Mesenchymal stem cell (in vitro differentiated cells and primary cell): ENCODE measurements around the gene RIOX2.
A peak's percentile ranks its signal among the peaks of the same experiment; 100 is the strongest.

Source experiments
- DNase-seq: peaks from one replicate; pipeline ENCODE4 v3.0.0-alpha.2; 2013
- H2AFZ ChIP-seq: one replicate; pipeline ENCODE4 v1.6.1; 2013; ENCODE audit warnings: low read depth, mild to moderate bottlenecking, control low read depth, inconsistent platforms, low read length, moderate library complexity
- H2AK5ac ChIP-seq: 2 replicates; pipeline ENCODE4 v1.6.1; 2013; ENCODE audit warnings: low read length, moderate library complexity, mild to moderate bottlenecking, inconsistent platforms; ENCODE audit not compliant: severe bottlenecking
- H2BK120ac ChIP-seq: one replicate; pipeline ENCODE4 v1.6.1; 2013; ENCODE audit warnings: low read depth, mild to moderate bottlenecking, inconsistent platforms, low read length, moderate library complexity
- H2BK12ac ChIP-seq, 2 experiments: one replicate each; pipeline ENCODE4 v1.6.1; 2013; ENCODE audit warnings: inconsistent platforms in 2 of 2, low read length in 2 of 2, mild to moderate bottlenecking in 2 of 2, moderate library complexity in 2 of 2, control low read depth in 1 of 2
- H2BK15ac ChIP-seq: one replicate; pipeline ENCODE4 v1.6.1; 2013; ENCODE audit warnings: mild to moderate bottlenecking, low read depth, inconsistent platforms; ENCODE audit not compliant: poor library complexity, severe bottlenecking
- H2BK5ac ChIP-seq: 2 replicates; pipeline ENCODE4 v1.6.1; 2013; ENCODE audit warnings: low read depth, mild to moderate bottlenecking, low read length, control low read depth, inconsistent platforms; ENCODE audit not compliant: poor library complexity, severe bottlenecking
- H3K14ac ChIP-seq, 2 experiments: one replicate each; pipeline ENCODE4 v1.6.1; 2013; ENCODE audit warnings: inconsistent platforms in 2 of 2, low read length in 2 of 2, control low read depth in 1 of 2, mild to moderate bottlenecking in 1 of 2, moderate library complexity in 1 of 2
- H3K18ac ChIP-seq, 2 experiments: one replicate each; pipeline ENCODE4 v1.6.1; 2013; ENCODE audit warnings: inconsistent platforms in 2 of 2, low read length in 2 of 2, control low read depth in 1 of 2, low read depth in 1 of 2, mild to moderate bottlenecking in 1 of 2
- H3K23ac ChIP-seq, 2 experiments: one replicate each; pipeline ENCODE4 v1.6.1; 2013; ENCODE audit warnings: inconsistent platforms in 2 of 2, low read length in 2 of 2, mild to moderate bottlenecking in 2 of 2, moderate library complexity in 2 of 2, control low read depth in 1 of 2
- H3K27ac ChIP-seq: 2 replicates; pipeline ENCODE4 v1.5.1; 2013; ENCODE audit warnings: mild to moderate bottlenecking, moderate library complexity, low read length, control low read depth, inconsistent platforms; ENCODE audit not compliant: poor library complexity, severe bottlenecking
- H3K27me3 ChIP-seq, 2 experiments: 2 replicates each; pipeline versions ENCODE4 v1.6.1 to v1.7.0; 2013; ENCODE audit warnings: low read length in 2 of 2, mild to moderate bottlenecking in 2 of 2, moderate library complexity in 2 of 2, control low read depth in 1 of 2, inconsistent platforms in 1 of 2; ENCODE audit not compliant: control insufficient read depth in 1 of 2, insufficient read depth in 1 of 2
- H3K36me3 ChIP-seq, 2 experiments: 2 replicates each; pipeline versions ENCODE4 v1.6.1 to v1.7.0; 2013; ENCODE audit warnings: low read length in 2 of 2, control low read depth in 1 of 2, inconsistent platforms in 1 of 2, low read depth in 1 of 2, mild to moderate bottlenecking in 1 of 2; ENCODE audit not compliant: insufficient read depth in 2 of 2, control insufficient read depth in 1 of 2
- H3K4ac ChIP-seq, 2 experiments: one replicate each; pipeline ENCODE4 v1.6.1; 2013; ENCODE audit warnings: inconsistent platforms in 2 of 2, low read length in 2 of 2, mild to moderate bottlenecking in 2 of 2, moderate library complexity in 2 of 2, control low read depth in 1 of 2, low read depth in 1 of 2
- H3K4me1 ChIP-seq: 2 replicates; pipeline ENCODE4 v1.6.1; 2013; ENCODE audit warnings: low read depth, low read length, control low read depth; ENCODE audit not compliant: control insufficient read depth, insufficient read depth
- H3K4me2 ChIP-seq: 2 replicates; pipeline ENCODE4 v1.6.1; 2013; ENCODE audit warnings: low read length, mild to moderate bottlenecking, inconsistent platforms; ENCODE audit not compliant: poor library complexity, severe bottlenecking
- H3K4me3 ChIP-seq, 2 experiments: 2 replicates each; pipeline versions ENCODE4 v1.5.1 to v1.7.0; 2013; ENCODE audit warnings: low read length in 2 of 2, mild to moderate bottlenecking in 2 of 2, control low read depth in 1 of 2, low read depth in 1 of 2; ENCODE audit not compliant: insufficient read depth in 1 of 2
- H3K79me1 ChIP-seq: replicated peaks from 2 replicates; pipeline ENCODE4 v1.6.1; 2013; ENCODE audit warnings: mild to moderate bottlenecking, control low read depth, low read length, inconsistent platforms; ENCODE audit not compliant: poor library complexity, severe bottlenecking
- H3K9ac ChIP-seq: 2 replicates; pipeline ENCODE4 v1.7.0; 2013; ENCODE audit warnings: mild to moderate bottlenecking, low read length, moderate library complexity
- H3K9me3 ChIP-seq: 2 replicates; pipeline ENCODE4 v1.7.0; 2013; ENCODE audit warnings: mild to moderate bottlenecking, low read length; ENCODE audit not compliant: control insufficient read depth
- H4K8ac ChIP-seq: one replicate; pipeline ENCODE4 v1.6.1; 2013; ENCODE audit warnings: inconsistent platforms, mild to moderate bottlenecking, low read length, moderate library complexity
- H4K91ac ChIP-seq: one replicate; pipeline ENCODE4 v1.6.1; 2013; ENCODE audit warnings: mild to moderate bottlenecking, low read length, inconsistent platforms
- WGBS: methylation state at CpG from one replicate; pipeline ENCODE4 v1.1.7; 2013; ENCODE audit warnings: mixed read lengths; 5-methylcytosine and 5-hydroxymethylcytosine counted together

The RIOX2 gene

GRCh38 chr3:97931218-97931617 is 41.0 kb downstream of the RIOX2 start:
- Histone ChIP-seq H3K36me3 (peaks cover 3 to 42% of the 10 kb centered on the region in 2 experiments), H2BK120ac (no peak overlapping the region), H2AFZ (no peak overlapping the region), H3K18ac (no peak overlapping the region), H4K91ac (no peak overlapping the region), H4K8ac (no peak overlapping the region), H3K4me2 (no peak overlapping the region), H3K9me3 (peaks cover 8% of the 10 kb centered on the region), H3K4me3 (no peak overlapping the region), H2AK5ac (no peak overlapping the region), H3K9ac (no peak overlapping the region), H3K14ac (no peak overlapping the region), H3K23ac (no peak overlapping the region), H2BK15ac (no peak overlapping the region), H3K4ac (no peak overlapping the region), H3K4me1 (no peaks in the 10 kb centered on the region), H2BK5ac (no peak overlapping the region), H3K27ac (no peak overlapping the region), H3K27me3 (no peaks in the 10 kb centered on the region), H2BK12ac (no peak overlapping the region), H3K79me1 (no peaks in the 10 kb centered on the region)
- WGBS = 75% methylated on average over 2 of the region's 2 CpGs
- DNase-seq = no peak

GRCh38 chr3:97930018-97930417 is 42.2 kb downstream of the RIOX2 start:
- no peak overlapping the region for H3K4me3 ChIP-seq
- H3K27ac ChIP-seq = no peak overlapping the region

DNA sequence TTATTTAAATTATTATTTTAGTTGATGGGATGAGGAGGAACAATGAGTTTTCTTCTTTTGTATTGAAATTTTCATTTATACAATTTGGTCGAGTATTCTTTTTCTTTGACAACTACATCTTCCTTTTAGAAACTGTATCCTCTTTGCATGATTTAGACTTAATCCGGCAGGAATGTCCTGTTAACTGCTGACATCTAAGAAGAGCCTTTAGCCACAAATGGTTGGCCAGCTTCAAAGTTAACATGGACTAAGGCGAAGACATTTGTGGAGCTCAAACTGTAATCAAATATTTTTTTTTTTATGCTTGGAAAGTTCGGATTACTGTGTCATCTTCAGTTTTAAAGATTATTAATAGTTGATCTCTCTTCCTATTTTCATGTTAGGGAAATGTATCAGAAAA is 43.2 kb downstream of the RIOX2 start:
- Histone ChIP-seq H3K18ac (no peak overlapping the region), H3K36me3 (peaks cover 0 to 34% of the 10 kb centered on the region in 2 experiments), H3K4me3 (no peak overlapping the region), H2AFZ (no peak overlapping the region), H2BK120ac (no peak overlapping the region), H2AK5ac (no peak overlapping the region), H3K27me3 (no peaks in the 10 kb centered on the region), H3K9ac (no peak overlapping the region), H3K4me1 (no peaks in the 10 kb centered on the region), H4K91ac (no peak overlapping the region), H3K9me3 (peaks cover 8% of the 10 kb centered on the region), H3K4ac (no peak overlapping the region), H3K4me2 (no peak overlapping the region), H2BK15ac (no peak overlapping the region), H3K14ac (no peak overlapping the region), H2BK12ac (no peak overlapping the region), H2BK5ac (no peak overlapping the region), H3K79me1 (no peaks in the 10 kb centered on the region), H3K27ac (no peak overlapping the region), H4K8ac (no peak overlapping the region), H3K23ac (no peak overlapping the region)
- no peak for DNase-seq
- WGBS = 99% methylated on average over 3 of the region's 4 CpGs

More at GRCh38 chr3:97930018-97930417, 42.2 kb downstream of the RIOX2 start:
- Histone ChIP-seq H2AK5ac (no peak overlapping the region), H2BK12ac (no peak overlapping the region), H3K9ac (no peak overlapping the region), H2AFZ (no peak overlapping the region), H3K4ac (no peak overlapping the region), H2BK120ac (no peak overlapping the region), H3K4me2 (no peak overlapping the region), H3K9me3 (peaks cover 8% of the 10 kb centered on the region), H3K27me3 (no peaks in the 10 kb centered on the region), H3K18ac (peak overlapping the region in 1 of 2 experiments; percentile 40), H3K14ac (no peak overlapping the region), H3K36me3 (peaks cover 0 to 35% of the 10 kb centered on the region in 2 experiments), H4K91ac (no peak overlapping the region), H2BK15ac (no peak overlapping the region), H3K79me1 (no peaks in the 10 kb centered on the region), H4K8ac (no peak overlapping the region), H3K4me1 (no peaks in the 10 kb centered on the region), H2BK5ac (no peak overlapping the region), H3K23ac (no peak overlapping the region)
- DNase-seq = no peak

- no peak overlapping the region for H2AFZ ChIP-seq
- H3K23ac ChIP-seq = no peak overlapping the region
- H3K4me3 ChIP-seq = no peak overlapping the region
- H3K4ac ChIP-seq = no peak overlapping the region
- peaks cover 8% of the 10 kb centered on the region for H3K9me3 ChIP-seq
- H3K79me1 ChIP-seq = no peaks in the 10 kb centered on the region
- H3K4me2 ChIP-seq = no peak overlapping the region
- H4K8ac ChIP-seq = no peak overlapping the region
- no peak overlapping the region for H2BK12ac ChIP-seq
- no peaks in the 10 kb centered on the region for H3K4me1 ChIP-seq
- no peak overlapping the region for H2BK5ac ChIP-seq
- no peak overlapping the region for H3K18ac ChIP-seq
- no peak overlapping the region for H3K9ac ChIP-seq
- no peak overlapping the region for H3K27ac ChIP-seq
- no peaks in the 10 kb centered on the region for H3K27me3 ChIP-seq
- no peak overlapping the region for H2BK120ac ChIP-seq
- no peak overlapping the region for H4K91ac ChIP-seq
- H2BK15ac ChIP-seq = no peak overlapping the region
- H3K14ac ChIP-seq = no peak overlapping the region
- H2AK5ac ChIP-seq = no peak overlapping the region
- peak; percentile 38 for DNase-seq
- peaks cover 0 to 33% of the 10 kb centered on the region in 2 experiments for H3K36me3 ChIP-seq
Measured at GRCh38 chr3:97927704-97928103, 44.5 kb downstream of the RIOX2 start.
